Breast epithelium (tissue), 3 donors: ENCODE measurements around the gene CAVIN3.

Experiments used
- CTCF ChIP-seq, 3 donors: fragments of 450-650 bp; IDR thresholded peaks; one replicate each; pipeline ENCODE4 v1.5.1; 2016 to 2017; ENCODE audit warnings: antibody characterized with exemption in 3 of 3, mild to moderate bottlenecking in 3 of 3, moderate library complexity in 3 of 3
- POLR2A ChIP-seq: fragments of 450-650 bp; IDR thresholded peaks from one replicate; pipeline ENCODE4 v1.6.1; 2016; ENCODE audit warnings: antibody characterized with exemption, mild to moderate bottlenecking, moderate library complexity
- POLR2AphosphoS5 ChIP-seq, 3 donors: sonication (generic); formaldehyde crosslinking; IDR thresholded peaks; one replicate each; pipeline ENCODE4 v1.6.1; 2017; ENCODE audit warnings: antibody characterized with exemption in 3 of 3

GRCh38 chr11:6327806-6328205 lies 7.5 kb upstream of the CAVIN3 start:
- no peak for TF ChIP-seq CTCF (IDR thresholded peaks at IDR 0.05)
- TF ChIP-seq POLR2A, result no peak
- TF ChIP-seq POLR2AphosphoS5 (IDR thresholded peaks at IDR 0.05), result no peak
